SKM-1 treated with dmso at 0.1 percent for 144 hours (cell line): ENCODE results near the gene MTHFR.

Experiments
- DNase-seq: peaks from one replicate; lab custom pipeline; 2025; ENCODE audit not compliant: unreplicated experiment; lab: John Stamatoyannopoulos, UW

MTHFR gene

GRCh38 chr1:11761988-11762406, 43.8 kb downstream of the MTHFR start, which contains the start of gene C1orf167:
C1orf167 (plus strand) TSS chr1:11762193; CDS start chr1:11764401, 2,208 bp downstream.
- no peak for DNase-seq

GRCh38 chr1:11761285-11761684, 44.5 kb downstream of the MTHFR start:
- no peak for DNase-seq

GRCh38 chr1:11759791-11760190, 46.0 kb downstream of the MTHFR start:
- no peak for DNase-seq

GRCh38 chr1:11757047-11757446, 48.7 kb downstream of the MTHFR start:
- no peak for DNase-seq

- no peak for DNase-seq
Observed at GRCh38 chr1:11753555-11754208, 52.1 kb downstream of the MTHFR start.

- no peak for DNase-seq
Observed at GRCh38 chr1:11752359-11753088, 53.2 kb downstream of the MTHFR start.

- DNase-seq, result no peak
Observed at GRCh38 chr1:11751087-11751486, 54.7 kb downstream of the MTHFR start.

- DNase-seq, result no peak
Observed at GRCh38 chr1:11749996-11750395, 55.8 kb downstream of the MTHFR start.

- peak; percentile 42 for DNase-seq
Observed at GRCh38 chr1:11749203-11749689, 56.5 kb downstream of the MTHFR start.

- no peak for DNase-seq
Observed at GRCh38 chr1:11748294-11749202, 57.2 kb downstream of the MTHFR start.

GRCh38 chr1:11746795-11747487, 58.8 kb downstream of the MTHFR start:
- no peak for DNase-seq

GRCh38 chr1:11746092-11746491, 59.7 kb downstream of the MTHFR start:
- DNase-seq, result no peak

GRCh38 chr1:11744287-11744686, 61.5 kb downstream of the MTHFR start:
- no peak for DNase-seq

GRCh38 chr1:11741919-11742558, 63.7 kb downstream of the MTHFR start:
- no peak for DNase-seq

- no peak for DNase-seq
Observed at GRCh38 chr1:11741482-11741881, 64.3 kb downstream of the MTHFR start.

GRCh38 chr1:11740258-11741192, 65.2 kb downstream of the MTHFR start:
- DNase-seq, result peak; percentile 82

GRCh38 chr1:11738783-11739182, 67.0 kb downstream of the MTHFR start:
- DNase-seq, result peak; percentile 70

- DNase-seq, result no peak
Observed at GRCh38 chr1:11738096-11738495, 67.7 kb downstream of the MTHFR start.
